Fibroblast of lung (primary cell): Measurements from ENCODE around the gene DCAF8.

Experiments
- EZH2 ChIP-seq: IDR thresholded peaks from 2 replicates; pipeline ENCODE4 v1.5.1; 2012; ENCODE audit warnings: low read length, control low read depth, mild to moderate bottlenecking; ENCODE audit errors: missing control alignments
- TF ChIP-seq, protein P1 (sequence below), 2 donors: IDR thresholded peaks in 1 of 2; conservative IDR thresholded peaks in 1 of 2; 1 replicate in 1 of 2; 2 replicates in 1 of 2; pipeline ENCODE4 v1.5.1; 2011 to 2012; ENCODE audit warnings: low read length in 2 of 2, control low read depth in 1 of 2, inconsistent platforms in 1 of 2, low read depth in 1 of 2, mild to moderate bottlenecking in 1 of 2

DNA sequence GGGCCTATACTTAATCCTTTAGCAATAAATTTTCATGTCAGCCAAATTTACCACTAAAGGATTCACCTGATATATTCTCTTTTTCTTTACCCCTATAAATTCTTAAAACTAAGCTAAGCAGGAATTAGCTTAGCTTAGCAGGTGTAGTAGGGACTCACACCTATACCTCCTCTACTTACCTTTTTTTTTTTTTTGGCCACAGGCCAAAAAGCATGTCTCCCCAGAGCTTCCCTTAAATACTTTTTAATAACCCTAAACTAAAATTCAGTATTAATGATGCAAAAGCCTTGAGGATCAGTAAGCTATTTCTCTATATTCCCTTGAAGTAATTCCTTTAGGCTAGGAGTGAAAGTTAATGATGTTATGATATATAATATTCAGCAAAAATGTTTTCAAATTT, 33.9 kb downstream of the DCAF8 start:
- TF ChIP-seq, protein P1, sequence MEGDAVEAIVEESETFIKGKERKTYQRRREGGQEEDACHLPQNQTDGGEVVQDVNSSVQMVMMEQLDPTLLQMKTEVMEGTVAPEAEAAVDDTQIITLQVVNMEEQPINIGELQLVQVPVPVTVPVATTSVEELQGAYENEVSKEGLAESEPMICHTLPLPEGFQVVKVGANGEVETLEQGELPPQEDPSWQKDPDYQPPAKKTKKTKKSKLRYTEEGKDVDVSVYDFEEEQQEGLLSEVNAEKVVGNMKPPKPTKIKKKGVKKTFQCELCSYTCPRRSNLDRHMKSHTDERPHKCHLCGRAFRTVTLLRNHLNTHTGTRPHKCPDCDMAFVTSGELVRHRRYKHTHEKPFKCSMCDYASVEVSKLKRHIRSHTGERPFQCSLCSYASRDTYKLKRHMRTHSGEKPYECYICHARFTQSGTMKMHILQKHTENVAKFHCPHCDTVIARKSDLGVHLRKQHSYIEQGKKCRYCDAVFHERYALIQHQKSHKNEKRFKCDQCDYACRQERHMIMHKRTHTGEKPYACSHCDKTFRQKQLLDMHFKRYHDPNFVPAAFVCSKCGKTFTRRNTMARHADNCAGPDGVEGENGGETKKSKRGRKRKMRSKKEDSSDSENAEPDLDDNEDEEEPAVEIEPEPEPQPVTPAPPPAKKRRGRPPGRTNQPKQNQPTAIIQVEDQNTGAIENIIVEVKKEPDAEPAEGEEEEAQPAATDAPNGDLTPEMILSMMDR (conservative IDR thresholded peaks at IDR 0.05 in 1 of 2, IDR thresholded peaks at IDR 0.05 in 1 of 2; ENCODE audit: low read depth in 1 of 2, low read length in 2 of 2), result no peak
- TF ChIP-seq EZH2, result no peak
